Caco-2 (cell line): ENCODE data around the gene CEP131. TPM values are rescaled to one million over a fixed set of nuclear protein-coding genes. Genes with fewer than 3 reads are reported as not detected.
A peak's percentile ranks its signal among the peaks of the same experiment; 100 is the strongest.

ENCODE experiments used
- Bru-seq: library from RNA; stranded (reverse); fragments of 400-500 nt; gene quantifications from one replicate; lab custom pipeline; 2021; lab: Mats Ljungman, UMichigan
- BruChase-seq, 2 experiments: library from RNA; stranded (reverse); fragments of 400-500 nt; gene quantifications; one replicate each; lab custom pipeline; 2021; lab: Mats Ljungman, UMichigan
- BruUV-seq: library from RNA; stranded (reverse); fragments of 400-500 nt; replicated peaks from 2 replicates; lab custom pipeline; 2021; lab: Mats Ljungman, UMichigan
- CTCF ChIA-PET: fragments of 300-600 bp; sonication (Branson Sonifier 250); formaldehyde crosslinking; loops from one replicate; lab custom pipeline; 2022; ENCODE audit warnings: antibody characterized with exemption; lab: Charles Lee
- POLR2A ChIA-PET: fragments of 300-600 bp; sonication (Branson Sonifier 250); formaldehyde crosslinking; loops from one replicate; lab custom pipeline; 2022; ENCODE audit warnings: antibody characterized with exemption; lab: Charles Lee
- DNase-seq, 2 experiments: peaks; one replicate each; pipeline versions ENCODE4 v3.0.0 to v3.0.0-alpha.2; 2020 to 2022
- H3K27me3 ChIP-seq: replicated peaks from 2 replicates; pipeline ENCODE4 v1.6.0; 2011; ENCODE audit warnings: low read length; ENCODE audit not compliant: control insufficient read depth, insufficient read depth
- H3K36me3 ChIP-seq: 2 replicates; pipeline ENCODE4 v1.5.1; 2011; ENCODE audit warnings: low read length; ENCODE audit not compliant: control insufficient read depth, insufficient read depth
- H3K4me1 ChIP-seq: fragments of 250-450 bp; sonication (Bioruptor Pico); 2 replicates; pipeline ENCODE4 v1.5.1; 2020; ENCODE audit warnings: mild to moderate bottlenecking
- H3K4me3 ChIP-seq: 2 replicates; pipeline ENCODE4 v1.5.1; 2011; ENCODE audit warnings: low read depth, mild to moderate bottlenecking, control low read depth, low read length
- H3K9me3 ChIP-seq: fragments of 250-450 bp; sonication (Bioruptor Pico); 2 replicates; pipeline ENCODE4 v1.5.1; 2020; ENCODE audit warnings: mild to moderate bottlenecking, moderate library complexity
- H3K27ac Mint-ChIP-seq: one replicate; pipeline ENCODE4 v1.8.0; 2022; ENCODE audit warnings: mixed read lengths; ENCODE audit not compliant: unreplicated experiment
- H3K27me3 Mint-ChIP-seq: one replicate; pipeline ENCODE4 v1.8.0; 2022; ENCODE audit warnings: mixed read lengths; ENCODE audit not compliant: insufficient read depth, unreplicated experiment
- H3K36me3 Mint-ChIP-seq: one replicate; pipeline ENCODE4 v1.8.0; 2022; ENCODE audit warnings: mild to moderate bottlenecking, mixed read lengths; ENCODE audit not compliant: insufficient read depth, unreplicated experiment
- H3K4me1 Mint-ChIP-seq: one replicate; pipeline ENCODE4 v1.8.0; 2022; ENCODE audit warnings: low read depth, mixed read lengths; ENCODE audit not compliant: unreplicated experiment
- H3K4me3 Mint-ChIP-seq: one replicate; pipeline ENCODE4 v1.8.0; 2022; ENCODE audit warnings: mild to moderate bottlenecking, moderate library complexity, mixed read lengths; ENCODE audit not compliant: unreplicated experiment
- H3K9me3 Mint-ChIP-seq: one replicate; pipeline ENCODE4 v1.8.0; 2022; ENCODE audit warnings: mixed read lengths; ENCODE audit not compliant: unreplicated experiment
- intact Hi-C: fragments of 100-400 bp; cut with micrococcal nuclease; formaldehyde crosslinking; loops from one replicate; pipeline ENCODE4 v1.10.0; 2022; ENCODE audit not compliant: unreplicated experiment
- long read RNA-seq: library from polyadenylated mRNA; stranded (forward); transcript quantifications from one replicate; pipeline ENCODE4 v2.0.0, GENCODE V29; 2022
- total RNA-seq: library from RNA; stranded (reverse); gene quantifications from 2 replicates; pipeline ENCODE4 v1.2.3, GENCODE V29; 2022
- TF ChIP-seq, protein P1 (sequence below), 2 experiments: fragments of 200-600 bp in 1 of 2; IDR thresholded peaks; 1 replicate in 1 of 2; 2 replicates in 1 of 2; pipeline versions ENCODE4 v1.5.1 to v1.8.0; 2011 to 2022; ENCODE audit warnings: antibody characterized with exemption in 1 of 2, control low read depth in 1 of 2, inconsistent platforms in 1 of 2, low read depth in 1 of 2, low read length in 1 of 2, mild to moderate bottlenecking in 1 of 2, moderate library complexity in 1 of 2; ENCODE audit not compliant: insufficient read depth in 1 of 2, severe bottlenecking in 1 of 2, unreplicated experiment in 1 of 2

The CEP131 gene
- total RNA-seq = 28.4 and 29.4 TPM in 2 replicates
- Bru-seq, nascent RNA = percentile 47 among the genes with signal in this experiment
- BruChase-seq, experiment 1, labeled RNA remaining after a 2-hour chase = percentile 50 among the genes with signal in this experiment
- BruChase-seq, experiment 2, labeled RNA remaining after a 6-hour chase = percentile 54 among the genes with signal in this experiment
- long read RNA-seq, transcript CEP131-203 (26 exons, 3,543 nt) = major isoform, 6 of 27 reads
- long read RNA-seq, partial matches to known transcripts = 4 of 27 reads
- long read RNA-seq, other reads (novel, unspliced or antisense) = 13 of 27 reads

DNA sequence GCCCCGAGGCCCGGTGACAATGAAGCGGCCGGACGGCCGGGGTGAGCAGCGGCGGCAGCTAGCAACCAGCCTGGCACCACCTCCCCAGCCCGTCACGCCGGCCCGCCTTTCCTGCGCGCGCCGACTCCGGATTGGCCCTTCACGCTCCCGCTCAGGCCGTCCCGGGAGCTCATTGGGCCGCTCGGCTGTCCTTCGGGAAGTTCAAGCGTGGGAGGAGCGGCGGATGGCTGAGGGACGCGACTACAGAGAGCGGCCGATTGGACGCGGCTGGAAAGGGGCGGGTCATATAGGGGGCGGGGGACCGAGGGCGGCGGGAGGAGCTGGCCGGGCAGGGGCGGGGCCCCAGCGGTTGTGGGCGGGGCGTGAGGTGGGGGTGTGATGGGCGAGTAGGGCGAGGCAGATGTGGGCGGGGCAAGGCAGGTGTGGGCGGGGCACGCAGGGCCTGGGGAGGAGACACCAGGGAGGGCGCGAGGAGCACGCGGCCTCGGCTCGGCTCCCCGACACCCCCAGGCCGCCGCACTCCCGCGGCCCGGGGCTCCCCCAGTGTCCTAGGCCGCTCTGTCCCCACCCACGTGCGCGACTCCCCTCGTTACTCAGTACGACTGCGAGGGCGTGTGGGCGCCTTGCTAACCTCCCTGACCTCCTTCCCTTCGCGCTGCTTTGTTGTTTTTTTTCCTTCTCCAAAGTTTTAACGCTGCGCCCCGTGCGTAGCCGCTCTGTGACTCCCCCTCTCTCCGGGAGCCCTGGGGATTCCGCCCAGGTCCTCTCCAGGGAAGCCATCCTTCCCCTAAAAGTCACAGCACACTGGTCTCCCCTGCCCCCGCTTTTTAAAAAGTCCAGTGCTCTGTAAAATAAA lies at the start of gene CEP131:
Gene CEP131 (minus strand): TSS at position 60 of the 856 bp plus-strand sequence. CDS start 2,909 bp downstream, outside the sequence.
- H3K4me1 Mint-ChIP-seq = no peaks in the 10 kb centered on the region
- H3K36me3 Mint-ChIP-seq = peaks cover 10% of the 10 kb centered on the region
- Histone ChIP-seq H3K36me3 (no peaks in the 10 kb centered on the region), H3K9me3 (0 out of 2 replicates have a peak, but pooled peaks cover 3% of the 10 kb centered on the region), H3K4me1 (peaks cover 9% of the 10 kb centered on the region), H3K4me3 (peak within 1 kb of the TSS; percentile 95), H3K27me3 (no peaks in the 10 kb centered on the region)
- H3K4me3 Mint-ChIP-seq = peak within 1 kb of the TSS; percentile 80
- intact Hi-C loops = loop anchor here (1.0 to 5.0 kb wide), 4 partner anchors 16 to 186 kb away; partner anchors contain the start of genes BAHCC1, BAIAP2, NDUFAF8 and TEPSIN
- H3K27me3 Mint-ChIP-seq = no peaks in the 10 kb centered on the region
- ChIA-PET CTCF (interaction anchor here (0.6 to 1.3 kb wide), 17 partner anchors 11 to 489 kb away, joined by 3 to 12 read pairs (median 5); partner anchors contain the start of genes BAHCC1, CHMP6, NDUFAF8 and TEPSIN), POLR2A (interaction anchor here (0.5 to 1.3 kb wide), 23 partner anchors 12 to 997 kb away, joined by 3 to 34 read pairs (median 4); partner anchors contain the start of genes ACTG1, BAHCC1, NDUFAF8 and NPLOC4)
- H3K9me3 Mint-ChIP-seq = no peaks in the 10 kb centered on the region
- peak; percentile 99 to 100 for DNase-seq
- TF ChIP-seq, protein P1, sequence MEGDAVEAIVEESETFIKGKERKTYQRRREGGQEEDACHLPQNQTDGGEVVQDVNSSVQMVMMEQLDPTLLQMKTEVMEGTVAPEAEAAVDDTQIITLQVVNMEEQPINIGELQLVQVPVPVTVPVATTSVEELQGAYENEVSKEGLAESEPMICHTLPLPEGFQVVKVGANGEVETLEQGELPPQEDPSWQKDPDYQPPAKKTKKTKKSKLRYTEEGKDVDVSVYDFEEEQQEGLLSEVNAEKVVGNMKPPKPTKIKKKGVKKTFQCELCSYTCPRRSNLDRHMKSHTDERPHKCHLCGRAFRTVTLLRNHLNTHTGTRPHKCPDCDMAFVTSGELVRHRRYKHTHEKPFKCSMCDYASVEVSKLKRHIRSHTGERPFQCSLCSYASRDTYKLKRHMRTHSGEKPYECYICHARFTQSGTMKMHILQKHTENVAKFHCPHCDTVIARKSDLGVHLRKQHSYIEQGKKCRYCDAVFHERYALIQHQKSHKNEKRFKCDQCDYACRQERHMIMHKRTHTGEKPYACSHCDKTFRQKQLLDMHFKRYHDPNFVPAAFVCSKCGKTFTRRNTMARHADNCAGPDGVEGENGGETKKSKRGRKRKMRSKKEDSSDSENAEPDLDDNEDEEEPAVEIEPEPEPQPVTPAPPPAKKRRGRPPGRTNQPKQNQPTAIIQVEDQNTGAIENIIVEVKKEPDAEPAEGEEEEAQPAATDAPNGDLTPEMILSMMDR (IDR thresholded peaks at IDR 0.05; ENCODE audit: insufficient read depth in 1 of 2, low read depth in 1 of 2, low read length in 1 of 2, severe bottlenecking in 1 of 2, unreplicated experiment in 1 of 2) = no peak
- H3K27ac Mint-ChIP-seq = peak within 1 kb of the TSS; percentile 90
- no TSS peak for BruUV-seq

GRCh38 chr17:81271226-81271625 lies 48.5 kb upstream of the CEP131 start:
- POLR2A ChIA-PET = no interaction called here
- Histone ChIP-seq H3K9me3 (no peaks in the 10 kb centered on the region), H3K36me3 (peaks cover 3% of the 10 kb centered on the region), H3K4me3 (no peak overlapping the region), H3K4me1 (no peaks in the 10 kb centered on the region), H3K27me3 (no peaks in the 10 kb centered on the region)
- Mint-ChIP-seq H3K27ac (no peak overlapping the region), H3K4me3 (no peak overlapping the region), H3K4me1 (no peaks in the 10 kb centered on the region), H3K27me3 (no peaks in the 10 kb centered on the region), H3K36me3 (peaks cover 79% of the 10 kb centered on the region), H3K9me3 (no peaks in the 10 kb centered on the region)
- TF ChIP-seq, protein P1 (IDR thresholded peaks at IDR 0.05; ENCODE audit: insufficient read depth in 1 of 2, low read depth in 1 of 2, low read length in 1 of 2, severe bottlenecking in 1 of 2, unreplicated experiment in 1 of 2) = no peak
- BruUV-seq = no TSS peak
- CTCF ChIA-PET = no interaction called here
- intact Hi-C loops = no loop called here
- no peak for DNase-seq

- Mint-ChIP-seq H3K27me3 (no peaks in the 10 kb centered on the region), H3K36me3 (peaks cover 80% of the 10 kb centered on the region), H3K9me3 (no peaks in the 10 kb centered on the region), H3K4me1 (no peaks in the 10 kb centered on the region), H3K4me3 (no peak overlapping the region), H3K27ac (no peak overlapping the region)
- ChIA-PET CTCF (no interaction called here), POLR2A (no interaction called here)
- Histone ChIP-seq H3K4me3 (no peak overlapping the region), H3K4me1 (no peaks in the 10 kb centered on the region), H3K27me3 (no peaks in the 10 kb centered on the region), H3K9me3 (no peaks in the 10 kb centered on the region), H3K36me3 (peaks cover 3% of the 10 kb centered on the region)
- TF ChIP-seq, protein P1 (IDR thresholded peaks at IDR 0.05; ENCODE audit: insufficient read depth in 1 of 2, low read depth in 1 of 2, low read length in 1 of 2, severe bottlenecking in 1 of 2, unreplicated experiment in 1 of 2) = no peak
- no TSS peak for BruUV-seq
- DNase-seq = no peak
- intact Hi-C loops = no loop called here
These were observed 47.5 kb upstream of the CEP131 start for GRCh38 chr17:81270279-81270678.
